Neural progenitor cell (in vitro differentiated cells): ENCODE results near the gene JADE1. TPM values are rescaled to one million over a fixed set of nuclear protein-coding genes. Genes with fewer than 3 reads are reported as not detected.
A peak's percentile ranks its signal among the peaks of the same experiment; 100 is the strongest.

ENCODE experiments used
- DNase-seq: peaks from one replicate; pipeline ENCODE4 v3.0.0-alpha.2; 2016; ENCODE audit warnings: low spot score
- H2AFZ ChIP-seq: fragments of 200-600 bp; sonication (generic); replicated peaks from 2 replicates; pipeline ENCODE4 v1.6.1; 2016; ENCODE audit warnings: antibody characterized with exemption
- H3F3A ChIP-seq: fragments of 200-600 bp; sonication (generic); 2 replicates; pipeline ENCODE4 v1.6.1; 2016; ENCODE audit warnings: antibody characterized with exemption, low read depth
- H3K27ac ChIP-seq: fragments of 200-600 bp; sonication (generic); 2 replicates; pipeline ENCODE4 v1.5.1; 2016; ENCODE audit warnings: mild to moderate bottlenecking
- H3K27me3 ChIP-seq: fragments of 200-600 bp; sonication (generic); 2 replicates; pipeline ENCODE4 v1.6.1; 2016; ENCODE audit warnings: mild to moderate bottlenecking, moderate library complexity
- H3K36me3 ChIP-seq: fragments of 200-600 bp; sonication (generic); 2 replicates; pipeline ENCODE4 v1.5.1; 2016
- H3K4me1 ChIP-seq: fragments of 200-600 bp; sonication (generic); 2 replicates; pipeline ENCODE4 v1.6.1; 2016; ENCODE audit warnings: mixed run types
- H3K4me2 ChIP-seq: fragments of 200-600 bp; sonication (generic); 2 replicates; pipeline ENCODE4 v1.6.1; 2016
- H3K4me3 ChIP-seq: fragments of 200-600 bp; sonication (generic); 2 replicates; pipeline ENCODE4 v1.5.1; 2016
- H3K79me2 ChIP-seq: fragments of 200-600 bp; sonication (generic); 2 replicates; pipeline ENCODE4 v1.6.1; 2016; ENCODE audit warnings: low read depth
- H3K9ac ChIP-seq: fragments of 200-600 bp; sonication (generic); 2 replicates; pipeline ENCODE4 v1.6.1; 2016
- H3K9me3 ChIP-seq: fragments of 200-600 bp; sonication (generic); 2 replicates; pipeline ENCODE4 v1.5.1; 2016; ENCODE audit warnings: low read depth
- H4K20me1 ChIP-seq: fragments of 200-600 bp; sonication (generic); 2 replicates; pipeline ENCODE4 v1.6.1; 2016; ENCODE audit warnings: low read depth
- H3K27ac Mint-ChIP-seq: 3 replicates; pipeline ENCODE4 v1.8.0; 2021; ENCODE audit warnings: mixed read lengths
- H3K27me3 Mint-ChIP-seq: 2 replicates; pipeline ENCODE4 v1.8.0; 2022; ENCODE audit warnings: low read depth, mild to moderate bottlenecking, inconsistent platforms, moderate library complexity, mixed read lengths; ENCODE audit not compliant: insufficient read depth
- H3K36me3 Mint-ChIP-seq: 3 replicates; pipeline ENCODE4 v1.8.0; 2021; ENCODE audit warnings: mixed read lengths
- H3K4me1 Mint-ChIP-seq: 3 replicates; pipeline ENCODE4 v1.8.0; 2021; ENCODE audit warnings: mixed read lengths
- H3K4me3 Mint-ChIP-seq: 3 replicates; pipeline ENCODE4 v1.8.0; 2021; ENCODE audit warnings: mild to moderate bottlenecking, moderate library complexity, mixed read lengths
- H3K9me3 Mint-ChIP-seq: 3 replicates; pipeline ENCODE4 v1.8.0; 2020; ENCODE audit warnings: mixed read lengths
- CTCF ChIP-seq: fragments of 200-600 bp; sonication (generic); IDR thresholded peaks from 2 replicates; pipeline ENCODE4 v1.5.1; 2017; ENCODE audit warnings: antibody characterized with exemption, mild to moderate bottlenecking
- EZH2 ChIP-seq: fragments of 200-600 bp; sonication (generic); IDR thresholded peaks from 2 replicates; pipeline ENCODE4 v1.6.1; 2017; ENCODE audit warnings: antibody characterized with exemption, mild to moderate bottlenecking, moderate library complexity
- EZH2phosphoT487 ChIP-seq: fragments of 200-600 bp; sonication (generic); IDR thresholded peaks from 2 replicates; pipeline ENCODE4 v1.6.1; 2017; ENCODE audit warnings: antibody characterized with exemption
- total RNA-seq: library from RNA; depleted of rRNA; stranded (reverse); fragments of >200 nt; gene quantifications from 2 replicates; pipeline ENCODE4 v1.2.3, GENCODE V29; 2015; ENCODE audit warnings: low replicate concordance

The JADE1 gene
- total RNA-seq, 1 donor from 2014 or later = 55.9 TPM

- no peak for TF ChIP-seq EZH2
- no peak for TF ChIP-seq EZH2phosphoT487
- TF ChIP-seq CTCF = no peak
- Histone ChIP-seq H3F3A (peaks cover 41% of the 10 kb centered on the region), H3K27me3 (no peaks in the 10 kb centered on the region), H4K20me1 (peaks cover 27% of the 10 kb centered on the region), H3K27ac (peak overlapping the region; percentile 99), H2AFZ (peak overlapping the region; percentile 83), H3K9me3 (no peaks in the 10 kb centered on the region), H3K4me3 (peak overlapping the region; percentile 98), H3K9ac (peak overlapping the region; percentile 57), H3K4me2 (peak overlapping the region; percentile 97), H3K36me3 (no peaks in the 10 kb centered on the region), H3K4me1 (peaks cover 26% of the 10 kb centered on the region), H3K79me2 (peaks cover 41% of the 10 kb centered on the region)
- Mint-ChIP-seq H3K4me3 (peak overlapping the region; percentile 98), H3K27ac (peak overlapping the region; percentile 98), H3K36me3 (peaks cover 3% of the 10 kb centered on the region), H3K27me3 (no peaks in the 10 kb centered on the region), H3K4me1 (peaks cover 22% of the 10 kb centered on the region), H3K9me3 (peaks cover 2% of the 10 kb centered on the region)
- DNase-seq = peak; percentile 23
Observed at GRCh38 chr4:128810331-128810870, 901 bp downstream of the JADE1 start.

GRCh38 chr4:128810871-128811570 lies 1.5 kb downstream of the JADE1 start:
- TF ChIP-seq EZH2 = no peak
- peak; percentile 46 for TF ChIP-seq EZH2phosphoT487
- Histone ChIP-seq H3K27ac (peak overlapping the region; percentile 99), H3K79me2 (peaks cover 47% of the 10 kb centered on the region), H3K4me1 (peaks cover 26% of the 10 kb centered on the region), H3K27me3 (no peaks in the 10 kb centered on the region), H3K9ac (peak overlapping the region; percentile 64), H3K9me3 (no peaks in the 10 kb centered on the region), H4K20me1 (peaks cover 33% of the 10 kb centered on the region), H3F3A (peaks cover 41% of the 10 kb centered on the region), H3K4me2 (peak overlapping the region; percentile 97), H2AFZ (no peak overlapping the region), H3K36me3 (no peaks in the 10 kb centered on the region), H3K4me3 (peak overlapping the region; percentile 98)
- peak overlapping the region; percentile 92 for H3K27ac Mint-ChIP-seq
- H3K27me3 Mint-ChIP-seq = no peaks in the 10 kb centered on the region
- H3K4me3 Mint-ChIP-seq = peak overlapping the region; percentile 98
- H3K36me3 Mint-ChIP-seq = peaks cover 5% of the 10 kb centered on the region
- H3K4me1 Mint-ChIP-seq = peaks cover 22% of the 10 kb centered on the region
- peaks cover 2% of the 10 kb centered on the region for H3K9me3 Mint-ChIP-seq
- DNase-seq = peak; percentile 97

GRCh38 chr4:128811571-128812441 lies 2.3 kb downstream of the JADE1 start:
- H3K9me3 ChIP-seq = no peaks in the 10 kb centered on the region
- Mint-ChIP-seq H3K27me3 (no peaks in the 10 kb centered on the region), H3K4me3 (peak overlapping the region; percentile 89), H3K4me1 (peaks cover 22% of the 10 kb centered on the region), H3K27ac (peak overlapping the region; percentile 60), H3K36me3 (peaks cover 11% of the 10 kb centered on the region), H3K9me3 (peaks cover 2% of the 10 kb centered on the region)
- peaks cover 41% of the 10 kb centered on the region for H4K20me1 ChIP-seq
- DNase-seq = peak; percentile 95
- TF ChIP-seq EZH2phosphoT487 = peak; percentile 46
- no peak for TF ChIP-seq EZH2
- H3K27me3 ChIP-seq = no peaks in the 10 kb centered on the region
- H3K9ac ChIP-seq = peak overlapping the region; percentile 73
- peaks cover 41% of the 10 kb centered on the region for H3F3A ChIP-seq
- no peaks in the 10 kb centered on the region for H3K36me3 ChIP-seq
- peak overlapping the region; percentile 97 for H3K4me2 ChIP-seq
- H3K4me3 ChIP-seq = peak overlapping the region; percentile 98
- peak overlapping the region; percentile 99 for H3K27ac ChIP-seq
- no peak overlapping the region for H2AFZ ChIP-seq
- peaks cover 55% of the 10 kb centered on the region for H3K79me2 ChIP-seq
- peaks cover 26% of the 10 kb centered on the region for H3K4me1 ChIP-seq
